HG02943 (cell line): ENCODE results near the gene ASB6.

Source experiments
- ATAC-seq: cut with Tn5 transposase; IDR thresholded peaks from one replicate; pipeline ENCODE4 v1.9.1; 2021; ENCODE audit warnings: mild to moderate bottlenecking, low read depth, moderate library complexity; ENCODE audit not compliant: unreplicated experiment

The ASB6 gene

GRCh38 chr9:129627556-129628440 is 14.2 kb downstream of the ASB6 start:
- ATAC-seq: no peak

GRCh38 chr9:129626625-129627284 is 15.2 kb downstream of the ASB6 start:
- peak; percentile 34 for ATAC-seq

- peak; percentile 55 for ATAC-seq
These were observed 15.8 kb downstream of the ASB6 start, which contains the start of gene NTMT1 for GRCh38 chr9:129626079-129626624. Gene NTMT1 (plus strand): TSS chr9:129626163. CDS start chr9:129632704, 6,541 bp downstream.

- ATAC-seq: no peak
These were observed 17.0 kb downstream of the ASB6 start for GRCh38 chr9:129624947-129625346.

- ATAC-seq: no peak
These were observed 17.7 kb downstream of the ASB6 start for GRCh38 chr9:129624168-129624759.

GRCh38 chr9:129623331-129623730 is 18.6 kb downstream of the ASB6 start:
- ATAC-seq: no peak

GRCh38 chr9:129620669-129621295 is 21.2 kb downstream of the ASB6 start, which contains the start of gene C9orf50:
Gene C9orf50 (minus strand): TSS chr9:129621101. CDS start chr9:129620574, 527 bp downstream.
- no peak for ATAC-seq

- no peak for ATAC-seq
These were observed 21.9 kb downstream of the ASB6 start for GRCh38 chr9:129619787-129620668.

GRCh38 chr9:129617167-129617566 is 24.8 kb downstream of the ASB6 start:
- ATAC-seq: no peak

- no peak for ATAC-seq
These were observed 26.3 kb downstream of the ASB6 start for GRCh38 chr9:129615407-129616285.

GRCh38 chr9:129614932-129615331 is 27.0 kb downstream of the ASB6 start:
- ATAC-seq: no peak

- no peak for ATAC-seq
These were observed 28.3 kb downstream of the ASB6 start for GRCh38 chr9:129613520-129614175.

GRCh38 chr9:129612815-129613519 is 29.0 kb downstream of the ASB6 start:
- no peak for ATAC-seq

GRCh38 chr9:129612123-129612522 is 29.8 kb downstream of the ASB6 start:
- ATAC-seq: no peak

GRCh38 chr9:129611307-129611800 is 30.6 kb downstream of the ASB6 start:
- no peak for ATAC-seq

GRCh38 chr9:129610473-129611306 is 31.3 kb downstream of the ASB6 start:
- ATAC-seq: no peak

- no peak for ATAC-seq
These were observed 31.8 kb downstream of the ASB6 start for GRCh38 chr9:129610213-129610472.
